NT2/D1 (cell line): ENCODE data around the gene SEL1L3.

Source experiments
- DNase-seq: peaks from one replicate; pipeline ENCODE4 v3.0.0-alpha.2; 2011; ENCODE audit warnings: low read depth, low spot score
- H3K27me3 ChIP-seq: 2 replicates; pipeline ENCODE4 v1.6.0; 2011; ENCODE audit warnings: mild to moderate bottlenecking; ENCODE audit not compliant: insufficient read length, insufficient read depth
- H3K36me3 ChIP-seq: 2 replicates; pipeline ENCODE4 v1.6.1; 2011; ENCODE audit warnings: mild to moderate bottlenecking, low read length, mixed read lengths; ENCODE audit not compliant: insufficient read depth, insufficient read length
- H3K4me1 ChIP-seq: 2 replicates; pipeline ENCODE4 v1.5.1; 2011; ENCODE audit not compliant: insufficient read depth, insufficient read length
- H3K4me3 ChIP-seq: 2 replicates; pipeline ENCODE4 v1.5.1; 2011; ENCODE audit warnings: low read depth; ENCODE audit not compliant: insufficient read length
- H3K9ac ChIP-seq: 2 replicates; pipeline ENCODE4 v1.6.0; 2011; ENCODE audit warnings: low read depth; ENCODE audit not compliant: insufficient read length
- H3K9me3 ChIP-seq: 2 replicates; pipeline ENCODE4 v1.5.1; 2011; ENCODE audit warnings: mild to moderate bottlenecking, low read length; ENCODE audit not compliant: insufficient read depth
- SUZ12 ChIP-seq: IDR thresholded peaks from 2 replicates; pipeline ENCODE4 v1.6.1; 2011; ENCODE audit not compliant: insufficient read length, insufficient read depth; ENCODE audit errors: extremely low read depth
- YY1 ChIP-seq: IDR thresholded peaks from 2 replicates; pipeline ENCODE4 v1.6.1; 2011; ENCODE audit not compliant: insufficient read length, insufficient read depth
- ZNF274 ChIP-seq: IDR thresholded peaks from 2 replicates; pipeline ENCODE4 v1.6.1; 2011; ENCODE audit warnings: mild to moderate bottlenecking, low read depth, low read length

Gene SEL1L3

DNA sequence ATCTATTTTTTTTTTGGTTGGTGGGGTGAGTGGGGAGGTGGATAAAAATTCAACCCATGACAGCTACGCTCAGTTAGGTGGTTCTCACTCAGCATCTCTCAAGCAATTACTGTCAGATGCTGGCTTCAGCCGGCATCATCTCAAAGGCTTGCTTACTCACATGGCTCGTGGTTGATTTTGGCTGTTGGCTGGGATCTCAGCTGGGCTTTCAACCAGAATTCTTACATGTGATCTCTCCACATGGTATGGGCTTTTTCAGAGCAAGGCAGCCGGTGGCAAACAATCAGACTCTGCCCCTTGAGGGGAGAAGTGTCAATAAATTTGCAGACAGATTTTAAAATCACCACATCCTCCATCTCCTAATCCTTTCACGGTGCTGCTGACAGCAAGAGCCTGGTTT is 159.9 kb downstream of the SEL1L3 start:
- Histone ChIP-seq H3K27me3 (no peaks in the 10 kb centered on the region), H3K4me3 (no peak overlapping the region), H3K36me3 (no peaks in the 10 kb centered on the region), H3K9me3 (no peaks in the 10 kb centered on the region), H3K9ac (no peak overlapping the region), H3K4me1 (no peaks in the 10 kb centered on the region)
- DNase-seq: no peak
- TF ChIP-seq ZNF274: no peak
- TF ChIP-seq YY1: no peak
- TF ChIP-seq SUZ12: no peak

DNA sequence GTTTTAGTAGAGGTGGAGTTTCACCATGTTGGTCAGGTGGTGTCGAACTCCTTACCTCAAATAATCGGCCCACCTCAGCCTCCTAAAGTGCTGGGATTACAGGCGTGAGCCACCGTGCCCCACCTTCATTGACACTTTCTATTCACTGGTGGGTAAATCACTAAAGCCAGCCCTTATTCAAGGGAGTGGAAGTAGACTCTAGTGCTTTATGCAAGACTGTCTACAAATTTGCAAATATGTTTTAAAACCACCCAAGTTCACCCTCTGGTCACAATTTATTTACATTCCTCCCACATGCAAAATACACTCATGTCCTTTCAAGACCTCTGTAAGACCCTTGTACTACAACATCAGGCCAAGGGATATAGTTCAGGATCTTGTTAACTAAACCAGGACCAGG is 162.1 kb downstream of the SEL1L3 start:
- DNase-seq: no peak
- no peaks in the 10 kb centered on the region for H3K27me3 ChIP-seq
- no peaks in the 10 kb centered on the region for H3K9me3 ChIP-seq
- H3K4me1 ChIP-seq: no peaks in the 10 kb centered on the region
- H3K4me3 ChIP-seq: no peak overlapping the region
- no peak overlapping the region for H3K9ac ChIP-seq
- H3K36me3 ChIP-seq: no peaks in the 10 kb centered on the region
- TF ChIP-seq YY1: no peak
- no peak for TF ChIP-seq ZNF274
- TF ChIP-seq SUZ12: no peak

DNA sequence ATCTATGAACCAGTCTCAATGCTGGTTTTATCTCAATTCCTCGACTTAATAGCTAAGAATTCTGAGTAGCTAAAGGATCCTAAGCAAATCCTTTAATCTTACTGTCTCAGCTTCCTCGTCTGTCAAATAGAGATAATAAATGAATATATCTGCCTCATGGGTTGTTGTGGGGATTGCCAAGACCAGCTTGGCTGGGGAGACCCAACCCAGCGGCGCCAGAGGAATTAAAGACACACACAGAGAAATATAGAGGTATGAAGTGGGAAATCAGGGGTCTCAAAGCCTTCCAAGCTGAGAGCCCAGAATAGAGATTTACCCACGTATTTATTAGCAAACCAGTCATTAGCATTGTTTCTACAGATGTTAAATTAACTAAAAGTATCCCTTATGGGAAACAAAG is 165.3 kb downstream of the SEL1L3 start:
- no peak for DNase-seq
- TF ChIP-seq SUZ12: no peak
- TF ChIP-seq YY1: no peak
- no peak for TF ChIP-seq ZNF274
- H3K4me3 ChIP-seq: no peak overlapping the region
- no peaks in the 10 kb centered on the region for H3K4me1 ChIP-seq
- no peak overlapping the region for H3K9ac ChIP-seq
- H3K9me3 ChIP-seq: no peaks in the 10 kb centered on the region; the same call in 1 of the 2 replicates
- no peaks in the 10 kb centered on the region for H3K27me3 ChIP-seq
- H3K36me3 ChIP-seq: no peaks in the 10 kb centered on the region
